Lower leg skin (tissue), 3 donors: ENCODE data around the gene ACOT6.

Source experiments
- CTCF ChIP-seq, 3 donors: fragments of 450-650 bp; IDR thresholded peaks; one replicate each; pipeline ENCODE4 v1.5.1; 2016; ENCODE audit warnings: antibody characterized with exemption in 3 of 3, mild to moderate bottlenecking in 3 of 3, moderate library complexity in 2 of 3
- POLR2A ChIP-seq, 2 donors: fragments of 450-650 bp; IDR thresholded peaks; one replicate each; pipeline ENCODE4 v1.6.1; 2016 to 2017; ENCODE audit warnings: antibody characterized with exemption in 2 of 2, mild to moderate bottlenecking in 1 of 2, moderate library complexity in 1 of 2

DNA sequence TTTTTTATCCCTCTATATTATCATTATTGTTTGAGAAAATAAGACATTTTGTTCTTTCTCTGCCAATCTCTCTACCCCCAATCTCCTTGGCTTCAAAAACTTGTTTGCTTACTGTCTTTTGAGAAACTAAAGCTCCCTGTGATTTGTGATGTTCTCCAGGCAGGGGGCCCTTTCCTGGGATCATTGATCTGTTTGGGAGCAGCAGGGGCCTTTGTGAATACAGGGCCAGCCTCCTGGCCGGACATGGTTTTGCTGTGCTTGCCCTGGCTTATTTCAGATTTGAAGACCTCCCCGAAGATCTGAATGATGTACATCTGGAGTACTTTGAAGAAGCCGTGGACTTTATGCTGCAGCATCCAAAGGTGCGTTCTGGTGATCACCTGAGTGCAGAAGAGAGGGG lies 4.5 kb downstream of the ACOT6 start:
- no peak for TF ChIP-seq CTCF (IDR thresholded peaks at IDR 0.05)
- TF ChIP-seq POLR2A (IDR thresholded peaks at IDR 0.05), result no peak
